K562 (cell line): ENCODE results near the gene PHETA1. TPM values are rescaled to one million over a fixed set of nuclear protein-coding genes. Genes with fewer than 3 reads are reported as not detected.
A peak's percentile ranks its signal among the peaks of the same experiment; 100 is the strongest.

ENCODE experiments used
- BRD9 ChIP-seq: fragments of 450-650 bp; IDR thresholded peaks from 2 replicates; pipeline ENCODE4 v1.6.1; 2018; ENCODE audit warnings: low read depth; ENCODE audit not compliant: partially characterized antibody
- HCFC1 ChIP-seq: IDR thresholded peaks from 2 replicates; pipeline ENCODE4 v1.6.1; 2012; ENCODE audit warnings: low read depth, low read length, improper control_type of control experiment
- LARP7 ChIP-seq: fragments of 450-650 bp; IDR thresholded peaks from 2 replicates; pipeline ENCODE4 v1.6.1; 2016
- MAX ChIP-seq: sonication (generic); formaldehyde crosslinking; IDR thresholded peaks from 2 replicates; pipeline ENCODE4 v1.9.0; 2022; ENCODE audit warnings: mild to moderate bottlenecking, missing genetic modification reagents
- NR2F6 ChIP-seq: fragments of 450-650 bp; formaldehyde crosslinking; IDR thresholded peaks from 2 replicates; pipeline ENCODE4 v1.4.0; 2020; ENCODE audit warnings: mild to moderate bottlenecking
- RBM25 ChIP-seq: fragments of 200-400 bp; formaldehyde crosslinking; IDR thresholded peaks from 2 replicates; pipeline ENCODE4 v1.6.1; 2018; ENCODE audit warnings: low read length, low read depth, moderate library complexity; ENCODE audit not compliant: severe bottlenecking
- RNF219 ChIP-seq: fragments of 250-450 bp; sonication (Bioruptor Pico); IDR thresholded peaks from 2 replicates; pipeline ENCODE4 v1.5.0; 2022; ENCODE audit warnings: mild to moderate bottlenecking
- TARDBP ChIP-seq: fragments of 450-650 bp; IDR thresholded peaks from 2 replicates; pipeline ENCODE4 v1.6.1; 2016
- ZBTB40 ChIP-seq, 2 experiments: fragments of 450-650 bp in 1 of 2; sonication (generic) in 1 of 2; formaldehyde crosslinking in 1 of 2; IDR thresholded peaks; 2 replicates each; pipeline versions ENCODE4 v1.7.1 to v1.9.0; 2016 to 2022; ENCODE audit warnings: inconsistent platforms in 1 of 2, mild to moderate bottlenecking in 1 of 2, missing genetic modification reagents in 1 of 2
- ZNF224 ChIP-seq: sonication (generic); formaldehyde crosslinking; IDR thresholded peaks from 2 replicates; pipeline ENCODE4 v1.8.0; 2022; ENCODE audit warnings: mild to moderate bottlenecking, missing genetic modification reagents
- ZNF3 ChIP-seq: fragments of 250-450 bp; sonication (Bioruptor Pico); IDR thresholded peaks from 2 replicates; pipeline ENCODE4 v1.5.0; 2021; ENCODE audit warnings: mild to moderate bottlenecking, moderate library complexity
- ZNF57 ChIP-seq: fragments of 450-650 bp; formaldehyde crosslinking; IDR thresholded peaks from 2 replicates; pipeline ENCODE4 v1.4.0; 2020; ENCODE audit warnings: mild to moderate bottlenecking, moderate library complexity
- ZNF79 ChIP-seq: fragments of 250-450 bp; sonication (Bioruptor Pico); IDR thresholded peaks from 2 replicates; pipeline ENCODE4 v1.4.0; 2020; ENCODE audit warnings: low read depth, mild to moderate bottlenecking, moderate library complexity
- polyA plus RNA-seq, 8 experiments: library from polyadenylated mRNA; depleted of rRNA in 4 of 8; stranded (reverse) in 5 of 8; unstranded in 3 of 8; fragments of >200 nt; fragmentation: Nextera tagmentation in 2 of 8; fragmentation: Illumina TruSeq in 1 of 8; extraction: Ambion mirVana in 2 of 8; extraction: Trizol in 1 of 8; gene quantifications; 2 replicates each; pipeline versions ENCODE4 v1.2.1 to v1.2.3, GENCODE V29; 2011 to 2014; ENCODE audit warnings: inconsistent platforms in 1 of 8, missing spikeins in 1 of 8
- total RNA-seq, 7 experiments: library from RNA; depleted of rRNA in 6 of 7; stranded (reverse); fragments of >200 nt in 6 of 7; fragmentation: Illumina TruSeq in 2 of 7; extraction: Trizol in 2 of 7; gene quantifications; 2 replicates each; pipeline versions ENCODE4 v1.2.1 to v1.2.3, GENCODE V29; 2011 to 2021; ENCODE audit warnings: low replicate concordance in 1 of 7
- TF ChIP-seq, protein P1 (sequence below): fragments of 450-650 bp; IDR thresholded peaks from 2 replicates; pipeline ENCODE4 v1.7.1; 2018; ENCODE audit warnings: mild to moderate bottlenecking, low read depth; ENCODE audit not compliant: partially characterized antibody

PHETA1 gene
- total and polyA plus RNA-seq, 9 of the 15 experiments (the other 6 are each of a cell fraction or from before 2014, with no cell fraction given): 0.03 to 12.4 (median 3.0) TPM

DNA sequence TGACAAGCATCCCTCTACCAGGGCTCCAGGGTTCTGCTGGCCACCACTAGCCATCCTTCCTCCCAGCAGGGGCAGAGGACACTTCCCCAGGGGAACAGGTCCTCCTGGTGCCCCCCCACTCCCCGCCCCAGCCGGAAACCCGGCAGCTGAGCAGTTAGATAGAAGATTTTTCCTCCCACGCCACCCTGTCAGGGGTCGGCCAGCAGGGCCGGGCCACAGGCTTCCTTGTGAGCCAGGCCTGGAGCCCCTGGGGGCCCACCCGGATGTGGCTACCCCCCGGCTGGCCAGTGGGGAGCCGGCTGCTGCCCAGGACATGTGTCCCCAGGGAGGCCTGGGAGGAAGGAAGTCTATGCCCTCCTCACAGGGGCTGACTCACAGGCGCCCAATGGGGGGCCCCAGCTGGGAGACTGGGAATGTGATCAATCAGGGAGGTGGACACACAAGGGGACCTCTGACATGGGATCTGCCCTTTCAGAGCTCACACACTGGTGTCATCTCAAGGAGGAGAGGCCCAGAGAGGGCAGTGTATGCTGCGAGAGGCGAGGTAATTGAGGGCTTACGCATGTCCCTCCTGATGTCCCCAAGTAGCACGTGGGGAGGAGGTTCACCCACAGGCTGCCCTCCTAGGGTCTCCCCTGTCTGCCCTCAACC, 41.0 kb upstream of the PHETA1 start (continued):
- TF ChIP-seq, protein P1, sequence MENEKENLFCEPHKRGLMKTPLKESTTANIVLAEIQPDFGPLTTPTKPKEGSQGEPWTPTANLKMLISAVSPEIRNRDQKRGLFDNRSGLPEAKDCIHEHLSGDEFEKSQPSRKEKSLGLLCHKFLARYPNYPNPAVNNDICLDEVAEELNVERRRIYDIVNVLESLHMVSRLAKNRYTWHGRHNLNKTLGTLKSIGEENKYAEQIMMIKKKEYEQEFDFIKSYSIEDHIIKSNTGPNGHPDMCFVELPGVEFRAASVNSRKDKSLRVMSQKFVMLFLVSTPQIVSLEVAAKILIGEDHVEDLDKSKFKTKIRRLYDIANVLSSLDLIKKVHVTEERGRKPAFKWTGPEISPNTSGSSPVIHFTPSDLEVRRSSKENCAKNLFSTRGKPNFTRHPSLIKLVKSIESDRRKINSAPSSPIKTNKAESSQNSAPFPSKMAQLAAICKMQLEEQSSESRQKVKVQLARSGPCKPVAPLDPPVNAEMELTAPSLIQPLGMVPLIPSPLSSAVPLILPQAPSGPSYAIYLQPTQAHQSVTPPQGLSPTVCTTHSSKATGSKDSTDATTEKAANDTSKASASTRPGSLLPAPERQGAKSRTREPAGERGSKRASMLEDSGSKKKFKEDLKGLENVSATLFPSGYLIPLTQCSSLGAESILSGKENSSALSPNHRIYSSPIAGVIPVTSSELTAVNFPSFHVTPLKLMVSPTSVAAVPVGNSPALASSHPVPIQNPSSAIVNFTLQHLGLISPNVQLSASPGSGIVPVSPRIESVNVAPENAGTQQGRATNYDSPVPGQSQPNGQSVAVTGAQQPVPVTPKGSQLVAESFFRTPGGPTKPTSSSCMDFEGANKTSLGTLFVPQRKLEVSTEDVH: no peak
- TF ChIP-seq HCFC1: no peak
- TF ChIP-seq RNF219 (CRISPR knock-in tag): no peak
- TF ChIP-seq LARP7: no peak
- TF ChIP-seq BRD9: no peak
- no peak for TF ChIP-seq ZBTB40 (IDR thresholded peaks at IDR 0.05)
- TF ChIP-seq ZBTB40 (CRISPR knock-in tag; IDR thresholded peaks at IDR 0.05): no peak
- no peak for TF ChIP-seq ZNF79
- no peak for TF ChIP-seq RBM25
- no peak for TF ChIP-seq NR2F6
- TF ChIP-seq ZNF224 (CRISPR knock-in tag): no peak
- no peak for TF ChIP-seq ZNF3 (CRISPR knock-in tag)
- TF ChIP-seq ZNF57 (CRISPR knock-in tag): no peak
- TF ChIP-seq MAX (CRISPR knock-in tag): peak; percentile 65
- no peak for TF ChIP-seq TARDBP
